HG03175 (cell line): ENCODE results near the gene GLB1L3.

Experiments used
- ATAC-seq: cut with Tn5 transposase; IDR thresholded peaks from one replicate; pipeline ENCODE4 v1.9.1; 2021; ENCODE audit warnings: mild to moderate bottlenecking, moderate library complexity; ENCODE audit not compliant: unreplicated experiment

Gene GLB1L3, protein sequence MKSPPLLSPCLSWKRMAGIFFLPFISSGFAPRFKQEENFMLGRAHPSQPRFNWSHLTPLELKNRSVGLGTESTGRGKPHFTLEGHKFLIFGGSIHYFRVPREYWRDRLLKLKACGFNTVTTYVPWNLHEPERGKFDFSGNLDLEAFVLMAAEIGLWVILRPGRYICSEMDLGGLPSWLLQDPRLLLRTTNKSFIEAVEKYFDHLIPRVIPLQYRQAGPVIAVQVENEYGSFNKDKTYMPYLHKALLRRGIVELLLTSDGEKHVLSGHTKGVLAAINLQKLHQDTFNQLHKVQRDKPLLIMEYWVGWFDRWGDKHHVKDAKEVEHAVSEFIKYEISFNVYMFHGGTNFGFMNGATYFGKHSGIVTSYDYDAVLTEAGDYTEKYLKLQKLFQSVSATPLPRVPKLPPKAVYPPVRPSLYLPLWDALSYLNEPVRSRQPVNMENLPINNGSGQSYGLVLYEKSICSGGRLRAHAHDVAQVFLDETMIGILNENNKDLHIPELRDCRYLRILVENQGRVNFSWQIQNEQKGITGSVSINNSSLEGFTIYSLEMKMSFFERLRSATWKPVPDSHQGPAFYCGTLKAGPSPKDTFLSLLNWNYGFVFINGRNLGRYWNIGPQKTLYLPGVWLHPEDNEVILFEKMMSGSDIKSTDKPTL

DNA sequence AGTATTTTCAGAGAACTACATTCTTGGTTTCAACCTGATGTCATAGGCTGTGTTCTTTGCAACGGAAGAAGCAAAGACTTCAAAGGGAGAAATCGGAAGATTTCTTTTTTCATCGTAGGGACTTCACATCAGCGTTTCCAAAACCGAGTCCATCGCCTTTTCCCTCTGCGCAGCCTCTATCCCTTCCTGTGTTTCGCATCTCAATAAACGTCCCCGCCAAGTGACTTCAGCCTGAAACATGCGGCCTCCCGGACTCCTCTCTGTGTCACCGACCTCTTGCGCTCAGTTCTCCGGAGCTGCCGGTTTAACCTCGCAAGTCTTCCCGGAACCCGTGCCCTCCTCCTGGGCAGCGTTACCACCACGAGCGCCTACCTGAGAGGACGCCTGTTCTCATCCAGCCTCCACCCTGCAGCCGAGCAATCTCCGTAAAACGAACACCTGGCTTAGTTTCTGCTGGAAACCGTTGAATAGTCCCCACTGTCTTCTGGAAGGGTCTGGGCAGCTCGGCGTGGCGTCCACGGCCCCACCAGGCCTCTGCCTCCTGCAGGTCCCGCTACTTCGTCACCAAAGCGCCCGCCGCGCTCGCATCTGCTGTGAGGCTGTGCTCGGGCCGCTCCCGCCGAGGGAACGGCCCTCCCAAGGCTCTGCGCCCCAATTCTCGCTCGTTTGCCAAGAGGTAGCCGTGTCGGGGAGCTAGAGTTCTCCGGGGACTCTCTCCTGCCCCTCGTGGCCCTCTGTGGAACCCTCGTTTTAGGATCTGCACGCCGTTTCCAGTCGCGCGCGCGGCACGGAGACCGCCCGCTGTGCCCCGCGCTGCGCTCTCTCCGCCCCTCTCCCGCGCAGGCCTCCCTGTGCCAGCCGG, at the start of gene GLB1L3:
Gene GLB1L3, plus strand, starts transcription at position 846 of the 862 bp plus-strand sequence. CDS start 362 bp downstream, outside the sequence.
- ATAC-seq, result peak; percentile 75

- ATAC-seq, result no peak
Measured at GRCh38 chr11:134226806-134227325, 49.3 kb upstream of the GLB1L3 start.

DNA sequence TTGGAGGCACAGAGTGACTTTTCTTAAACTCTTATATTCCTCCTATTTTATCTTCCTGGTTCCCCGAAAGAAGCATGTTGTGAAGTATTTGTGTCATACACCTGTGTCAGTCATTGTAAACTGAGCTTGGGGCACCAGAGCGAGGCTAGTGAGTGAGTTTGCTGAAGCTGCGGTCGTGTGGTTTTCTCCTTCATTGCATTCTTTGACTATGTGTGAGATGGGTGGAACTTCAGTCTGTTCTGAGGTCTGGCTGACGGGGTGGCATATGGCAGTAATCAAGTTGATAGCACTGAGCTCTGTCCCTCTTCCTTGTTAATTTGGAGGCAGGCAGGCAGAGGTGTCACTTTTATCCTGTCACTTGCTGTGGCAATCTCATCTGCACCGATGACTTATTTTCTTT, 47.6 kb upstream of the GLB1L3 start:
- peak; percentile 59 for ATAC-seq

DNA sequence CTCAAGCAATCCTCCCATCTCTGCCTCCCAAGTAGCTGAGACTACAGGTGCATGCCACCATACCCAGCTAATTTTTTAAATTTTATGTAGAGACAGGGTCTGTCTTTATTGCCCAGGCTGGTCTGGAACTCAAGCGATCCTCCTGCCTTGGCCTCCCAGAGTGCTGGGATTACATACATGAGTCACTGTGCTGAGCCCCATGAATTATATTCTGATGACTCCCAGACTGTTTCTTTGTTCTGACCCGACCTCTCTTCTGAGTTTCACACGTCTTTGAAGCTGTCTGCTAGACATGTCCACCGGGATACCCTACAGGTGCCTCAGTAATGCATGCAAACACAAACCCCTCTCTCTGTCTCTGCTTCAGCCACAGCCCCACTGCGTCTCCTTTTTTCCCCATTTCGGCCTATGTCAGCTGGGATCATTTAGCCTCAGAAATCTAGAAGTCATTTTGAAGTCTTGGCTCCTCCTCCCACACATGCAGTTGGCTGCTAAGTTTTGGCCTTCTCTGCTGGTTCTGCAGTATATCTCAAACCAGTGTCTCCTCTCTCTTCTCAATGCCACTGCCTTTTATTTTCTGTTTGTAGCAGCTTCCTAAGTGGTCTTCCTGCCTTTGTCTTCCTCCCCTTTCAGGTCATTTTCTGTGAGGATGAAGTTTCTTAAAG, 46.9 kb upstream of the GLB1L3 start:
- ATAC-seq, result no peak

DNA sequence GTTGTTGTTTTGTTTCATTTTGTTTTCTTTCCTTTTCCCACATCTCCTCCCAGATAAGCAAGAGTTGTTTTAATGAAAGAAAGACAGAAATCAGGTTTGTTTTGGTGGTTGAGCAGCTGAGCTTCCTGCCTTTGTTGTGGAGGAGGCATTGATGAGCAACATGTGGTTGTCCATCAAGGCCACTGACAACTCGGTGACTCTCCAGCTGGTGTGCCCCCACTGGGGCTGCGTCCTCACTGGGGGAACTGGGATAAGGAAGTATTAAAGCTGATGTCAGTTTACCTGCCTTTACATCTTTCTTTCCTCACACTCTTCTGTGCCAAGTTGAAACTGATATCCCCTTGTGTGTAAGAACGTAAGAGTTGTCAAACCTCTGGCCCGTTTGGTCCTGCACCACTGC, 45.8 kb upstream of the GLB1L3 start:
- ATAC-seq, result no peak

- ATAC-seq, result peak; percentile 18
Measured at GRCh38 chr11:134231958-134232659, 44.1 kb upstream of the GLB1L3 start.

DNA sequence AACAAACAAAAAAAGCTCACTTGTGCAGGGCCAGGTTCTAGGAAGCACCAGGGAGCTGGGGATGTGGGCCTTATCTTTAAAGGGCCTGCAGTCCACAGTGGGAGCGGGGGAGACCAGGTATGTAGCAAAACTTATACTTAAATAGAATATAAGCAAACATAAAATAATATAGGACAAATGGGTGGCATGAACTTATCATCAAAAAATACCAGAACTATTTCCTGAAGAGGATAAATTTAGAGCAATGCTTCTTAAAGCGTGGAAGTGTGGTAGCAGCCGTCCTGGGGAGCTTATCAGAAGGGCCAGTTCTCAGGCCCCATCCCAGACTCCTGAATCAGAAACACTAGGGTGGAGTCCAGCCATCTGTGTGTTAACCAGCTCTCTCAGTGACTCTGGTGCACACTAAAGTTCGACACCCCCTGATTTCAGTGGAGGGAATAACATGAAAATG, 42.4 kb upstream of the GLB1L3 start:
- no peak for ATAC-seq

DNA sequence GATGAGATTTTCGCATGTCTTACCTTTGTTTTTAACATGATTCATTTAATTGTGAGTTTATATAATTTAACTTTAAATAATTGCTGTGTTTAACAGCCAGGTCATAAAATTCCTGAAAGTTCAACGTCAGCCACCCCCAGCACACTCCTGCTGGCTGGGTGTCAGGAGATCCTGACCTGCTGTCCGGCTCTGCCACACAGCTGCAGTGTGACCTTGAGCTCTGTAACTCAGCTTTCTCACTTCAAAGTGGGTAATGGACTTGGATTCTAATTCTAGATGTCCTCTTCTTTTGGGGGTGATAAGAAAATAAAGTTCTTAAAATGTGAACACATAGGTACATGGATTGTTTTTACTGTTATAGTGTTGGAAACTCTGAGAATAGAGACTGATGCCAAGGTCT, 40.8 kb upstream of the GLB1L3 start:
- ATAC-seq, result no peak

DNA sequence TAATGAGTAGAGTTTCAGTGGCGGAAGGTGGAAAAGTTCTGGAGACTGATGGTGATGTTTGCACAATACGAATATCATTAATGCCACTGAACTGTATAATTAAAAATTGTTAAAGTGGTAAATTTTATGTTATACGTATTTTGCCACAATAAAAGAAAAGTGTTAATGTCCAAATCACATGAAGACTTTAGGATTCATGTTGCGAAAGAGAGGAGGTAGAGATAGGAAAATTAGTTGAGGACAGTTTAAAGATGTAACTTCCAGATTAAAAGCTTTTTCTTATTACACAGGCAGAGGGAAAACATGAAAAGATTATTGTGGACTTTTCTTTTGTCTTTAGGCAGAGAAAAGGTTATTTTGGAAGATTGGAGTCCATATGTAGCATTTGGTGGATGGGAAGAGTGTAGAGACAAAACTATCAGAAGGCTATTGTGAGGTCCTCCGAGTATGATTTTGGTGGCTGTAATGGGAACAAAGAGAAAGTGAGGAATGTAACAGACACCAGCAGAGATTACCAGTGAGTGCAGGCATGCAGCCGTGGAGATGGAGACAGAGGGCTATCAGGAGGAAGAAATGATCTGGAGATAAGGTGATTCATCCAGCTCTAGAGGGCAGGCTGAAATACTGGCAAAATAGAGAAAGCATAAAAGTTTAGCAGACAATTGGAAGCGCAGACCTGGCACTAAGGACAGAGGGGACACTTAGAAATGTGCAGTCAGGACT, 39.2 kb upstream of the GLB1L3 start:
- ATAC-seq, result no peak

DNA sequence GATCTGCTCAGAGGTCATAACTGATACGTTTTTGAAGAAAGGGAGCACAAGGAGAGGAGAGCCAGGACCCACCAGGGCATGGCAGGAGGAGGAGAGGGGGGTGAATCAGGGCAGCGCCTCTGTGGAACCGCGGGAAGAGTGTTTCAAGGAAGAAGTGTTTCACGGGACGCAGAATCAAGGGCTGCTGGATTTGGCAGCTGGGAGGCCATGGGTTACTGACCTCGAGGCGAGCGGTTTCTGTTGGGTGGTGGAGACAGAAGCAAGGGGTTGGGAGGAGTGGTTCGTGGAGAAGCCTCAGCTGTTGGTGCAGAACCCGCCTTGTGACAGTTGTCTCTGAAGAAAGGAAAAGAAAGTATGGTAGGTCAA, 38.6 kb upstream of the GLB1L3 start:
- no peak for ATAC-seq

DNA sequence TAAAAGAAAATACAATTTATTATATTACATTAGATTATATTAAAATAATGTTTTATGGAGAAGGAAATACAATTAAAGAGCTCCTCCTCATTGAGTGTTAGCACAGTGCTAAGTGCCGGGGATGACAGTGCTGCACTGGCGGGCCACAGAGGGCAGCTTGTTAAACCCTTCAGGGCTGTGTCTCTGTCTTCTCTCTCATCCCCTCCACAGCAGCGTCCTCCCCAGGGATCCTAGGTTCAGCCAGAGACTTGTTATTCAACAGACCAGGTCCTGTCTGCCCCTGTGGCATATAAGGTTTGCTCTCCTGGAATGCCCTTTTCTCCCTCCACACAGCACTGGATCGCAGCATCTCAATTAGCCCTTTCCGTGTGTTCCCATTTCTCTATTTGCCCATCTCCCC, 37.2 kb upstream of the GLB1L3 start:
- ATAC-seq, result no peak

DNA sequence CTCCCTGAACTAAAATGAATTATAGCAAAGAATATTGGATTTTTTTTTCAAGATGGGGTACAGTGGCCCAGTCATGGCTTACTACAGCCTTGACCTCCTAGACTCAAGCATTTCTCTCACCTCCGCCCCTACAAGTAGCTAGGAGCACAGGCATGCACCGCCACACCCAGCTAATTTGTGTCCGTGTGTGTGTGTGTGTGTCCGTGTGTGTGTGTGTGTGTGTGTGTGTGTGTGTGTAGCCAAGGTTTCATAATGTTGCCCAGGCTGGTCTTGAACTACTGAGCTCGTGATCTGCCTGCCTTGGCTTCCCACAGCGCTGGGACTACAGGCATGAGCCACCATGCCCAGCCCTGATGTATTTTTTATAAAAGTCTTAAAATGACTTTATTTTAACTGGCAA, 35.6 kb upstream of the GLB1L3 start:
- ATAC-seq, result no peak

DNA sequence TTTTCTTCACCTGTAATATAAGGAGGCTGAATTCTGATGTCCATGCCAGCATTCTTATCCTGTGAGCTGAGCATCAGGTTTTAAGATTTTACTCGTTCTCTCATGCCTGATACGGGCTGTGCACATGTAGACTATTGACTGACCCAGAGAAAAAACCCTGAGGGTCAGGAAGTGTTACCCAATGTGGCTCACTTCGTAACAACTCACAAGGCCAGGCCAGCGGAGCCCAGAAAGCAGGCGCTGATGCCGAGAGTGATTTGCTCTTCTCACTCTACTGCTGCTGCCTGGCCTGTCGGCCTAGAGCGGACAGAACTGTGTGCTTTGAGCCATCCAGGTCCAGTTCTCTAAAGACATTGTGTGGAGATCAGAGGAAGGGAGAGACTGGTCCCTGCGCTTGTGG, 33.8 kb upstream of the GLB1L3 start:
- ATAC-seq, result no peak

- no peak for ATAC-seq
Measured at GRCh38 chr11:134243913-134244312, 32.3 kb upstream of the GLB1L3 start.

GRCh38 chr11:134244593-134244992, 31.6 kb upstream of the GLB1L3 start:
- peak; percentile 90 for ATAC-seq

GRCh38 chr11:134245434-134245833, 30.7 kb upstream of the GLB1L3 start:
- no peak for ATAC-seq

- ATAC-seq, result no peak
Measured at GRCh38 chr11:134246100-134246499, 30.1 kb upstream of the GLB1L3 start.

- ATAC-seq, result no peak
Measured at GRCh38 chr11:134246678-134247077, 29.5 kb upstream of the GLB1L3 start.

- no peak for ATAC-seq
Measured at GRCh38 chr11:134248910-134249480, 27.2 kb upstream of the GLB1L3 start.
